ENCODE results near the gene TLE3.

Gene TLE3

DNA sequence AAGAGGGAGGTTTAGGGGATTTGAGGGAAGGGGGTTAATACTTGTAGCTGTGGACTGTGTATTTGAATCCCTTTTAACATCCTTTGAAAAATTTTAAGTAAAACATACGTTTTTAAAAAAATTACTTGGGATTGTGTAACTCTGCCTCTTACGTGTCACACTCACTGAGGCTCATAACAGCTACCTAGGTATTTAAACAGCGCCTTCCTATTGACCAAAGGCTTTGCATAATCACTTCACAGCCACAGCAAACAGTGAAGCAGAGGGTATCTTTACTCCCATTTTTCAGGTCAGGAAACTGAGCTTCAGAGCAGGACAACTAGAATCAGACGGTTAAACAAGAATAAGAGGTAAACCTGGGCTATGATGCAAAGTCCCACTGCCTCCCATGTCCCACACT is 95.9 kb downstream of the TLE3 start:
- DNase-seq (ENCODE audit: low spot score), result no peak

DNA sequence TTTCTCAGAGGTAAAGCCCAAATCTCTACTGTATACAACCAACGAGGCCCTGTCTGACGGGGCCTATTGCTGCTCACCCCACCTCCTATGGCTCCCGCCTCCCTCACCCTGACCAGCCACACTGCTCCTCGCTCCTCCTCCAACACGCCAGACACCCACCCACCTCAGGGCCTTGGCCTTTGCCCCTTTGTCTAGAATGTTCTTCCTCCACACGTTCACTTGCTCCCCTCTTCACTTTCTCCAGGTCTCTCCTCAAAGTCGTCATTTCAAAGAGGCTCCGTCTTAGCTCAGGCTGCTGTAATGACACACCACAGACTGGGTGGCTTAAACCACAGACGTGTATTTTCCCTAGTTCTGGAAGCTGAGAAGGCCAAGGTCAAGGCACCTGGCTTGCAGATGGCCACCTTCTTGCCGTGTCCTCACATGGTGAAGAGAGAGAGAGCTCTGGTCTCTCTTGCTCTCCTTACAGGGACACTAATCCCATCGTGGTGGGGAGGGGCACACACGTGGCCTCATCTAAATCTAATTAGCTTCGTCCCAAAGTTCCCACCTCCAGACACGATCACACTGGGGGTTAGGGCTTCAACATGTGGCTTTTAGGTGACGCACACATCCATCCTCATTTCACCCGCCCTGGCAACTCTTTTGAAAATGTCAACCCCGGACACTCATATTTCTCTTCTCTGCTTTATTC is 98.2 kb downstream of the TLE3 start:
- DNase-seq (ENCODE audit: low spot score), result no peak

DNA sequence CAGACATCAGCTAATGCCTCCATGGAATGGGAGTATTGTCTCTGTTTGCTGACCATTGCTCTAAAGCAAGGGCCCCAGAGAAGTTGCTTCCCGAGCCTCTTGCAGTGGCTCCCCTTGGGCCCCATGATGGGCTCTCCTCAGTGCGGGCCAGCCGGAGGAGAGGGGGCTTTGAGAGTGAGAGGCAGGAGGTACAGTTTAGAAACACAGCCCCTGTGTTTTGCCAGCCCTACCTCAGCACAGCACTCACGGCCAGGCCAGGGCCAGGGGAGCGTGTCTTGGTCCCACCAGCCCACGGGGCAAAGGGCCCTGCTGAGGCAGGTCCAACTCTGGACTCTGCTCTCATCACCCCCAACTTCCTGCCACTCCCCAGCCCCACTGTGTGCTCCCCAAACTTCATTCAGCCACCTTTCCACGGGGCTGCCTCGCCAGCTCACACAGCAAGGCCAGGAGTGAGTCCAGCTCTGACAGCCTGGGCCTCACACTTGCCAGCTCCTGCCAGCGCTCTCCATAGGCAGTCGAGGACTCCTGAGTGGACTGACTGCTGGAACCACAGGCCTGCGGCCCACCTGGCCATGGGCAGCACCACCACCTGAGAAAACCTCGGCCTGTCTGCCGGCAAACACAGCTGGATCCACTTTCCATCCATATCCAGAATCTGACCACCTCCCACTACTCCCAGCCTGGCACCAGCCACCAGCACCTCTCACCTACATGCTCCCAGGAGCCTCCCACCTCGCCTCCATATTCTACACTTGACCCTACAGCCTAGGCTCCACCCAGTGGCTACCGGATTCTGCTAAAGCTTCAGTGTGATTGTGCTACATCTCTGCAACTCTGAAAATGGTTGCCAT is 99.0 kb downstream of the TLE3 start:
- no peak for DNase-seq (ENCODE audit: low spot score)

DNA sequence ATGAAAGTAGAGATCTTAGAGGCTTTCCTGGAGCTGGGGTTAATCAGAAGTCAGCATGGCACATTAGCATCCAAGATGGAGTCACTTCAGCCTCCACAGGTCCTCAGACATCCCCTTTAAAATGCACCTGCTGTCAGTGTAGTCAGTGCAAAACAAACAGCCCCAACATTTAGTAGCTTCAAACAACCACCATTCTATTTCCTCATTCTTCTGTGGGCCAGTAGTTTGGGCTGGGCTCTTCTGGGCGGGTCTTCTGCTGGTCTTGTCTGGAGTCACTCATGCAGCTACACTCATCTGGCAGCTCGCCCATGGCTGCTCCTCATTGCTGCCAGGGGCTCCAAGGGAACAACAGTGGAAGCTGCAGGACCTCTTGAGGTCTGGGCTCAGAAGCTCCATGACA is 99.9 kb downstream of the TLE3 start:
- DNase-seq (ENCODE audit: low spot score), result no peak

Data from kidney capillary endothelial cell (primary cell).